WI38 (cell line): ENCODE data around the gene HS3ST3B1.

Experiments used
- H3K4me3 ChIP-seq: 2 replicates; pipeline ENCODE4 v1.5.1; 2011; ENCODE audit warnings: low read depth, mild to moderate bottlenecking, control low read depth, low read length
- TF ChIP-seq, protein P1 (sequence below): IDR thresholded peaks from 2 replicates; pipeline ENCODE4 v1.5.1; 2012; ENCODE audit warnings: low read depth, mild to moderate bottlenecking, control low read depth, low read length

Gene HS3ST3B1

DNA sequence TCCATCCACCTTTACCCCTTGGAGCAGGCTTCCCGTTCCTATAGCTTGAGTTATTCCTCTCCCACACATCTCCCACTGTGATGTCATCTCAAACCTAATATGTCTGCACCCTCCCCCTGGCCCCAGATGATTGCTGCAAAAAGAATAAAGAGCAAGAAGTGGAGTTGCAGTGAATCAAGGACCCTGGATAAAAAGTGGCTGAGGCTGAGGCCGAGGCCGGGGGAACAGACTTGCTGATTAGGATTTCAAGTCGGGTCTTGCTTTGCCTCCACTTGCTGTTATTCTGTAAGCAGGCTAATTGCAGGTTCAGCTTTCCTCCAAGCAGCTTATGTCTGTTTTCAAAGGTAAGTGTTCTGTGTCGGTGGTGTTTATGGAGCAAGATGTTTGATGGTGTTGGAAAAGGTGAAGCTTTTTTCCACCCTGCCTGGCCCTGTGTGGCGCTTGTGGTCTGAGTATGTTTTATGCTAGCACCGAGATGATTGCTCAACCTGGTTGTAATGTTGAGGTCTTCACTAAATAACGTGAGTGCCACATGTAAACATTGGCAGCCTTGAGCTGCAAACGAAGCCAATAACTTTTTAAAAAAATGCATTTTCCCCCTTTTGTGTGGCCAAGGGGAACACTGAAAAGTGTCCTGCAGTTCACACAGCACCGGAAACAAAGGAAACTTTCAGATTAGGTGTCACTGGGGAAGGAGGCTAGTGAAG lies 15.4 kb downstream of the HS3ST3B1 start:
- H3K4me3 ChIP-seq, result no peak overlapping the region
- TF ChIP-seq, protein P1, sequence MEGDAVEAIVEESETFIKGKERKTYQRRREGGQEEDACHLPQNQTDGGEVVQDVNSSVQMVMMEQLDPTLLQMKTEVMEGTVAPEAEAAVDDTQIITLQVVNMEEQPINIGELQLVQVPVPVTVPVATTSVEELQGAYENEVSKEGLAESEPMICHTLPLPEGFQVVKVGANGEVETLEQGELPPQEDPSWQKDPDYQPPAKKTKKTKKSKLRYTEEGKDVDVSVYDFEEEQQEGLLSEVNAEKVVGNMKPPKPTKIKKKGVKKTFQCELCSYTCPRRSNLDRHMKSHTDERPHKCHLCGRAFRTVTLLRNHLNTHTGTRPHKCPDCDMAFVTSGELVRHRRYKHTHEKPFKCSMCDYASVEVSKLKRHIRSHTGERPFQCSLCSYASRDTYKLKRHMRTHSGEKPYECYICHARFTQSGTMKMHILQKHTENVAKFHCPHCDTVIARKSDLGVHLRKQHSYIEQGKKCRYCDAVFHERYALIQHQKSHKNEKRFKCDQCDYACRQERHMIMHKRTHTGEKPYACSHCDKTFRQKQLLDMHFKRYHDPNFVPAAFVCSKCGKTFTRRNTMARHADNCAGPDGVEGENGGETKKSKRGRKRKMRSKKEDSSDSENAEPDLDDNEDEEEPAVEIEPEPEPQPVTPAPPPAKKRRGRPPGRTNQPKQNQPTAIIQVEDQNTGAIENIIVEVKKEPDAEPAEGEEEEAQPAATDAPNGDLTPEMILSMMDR, result no peak

DNA sequence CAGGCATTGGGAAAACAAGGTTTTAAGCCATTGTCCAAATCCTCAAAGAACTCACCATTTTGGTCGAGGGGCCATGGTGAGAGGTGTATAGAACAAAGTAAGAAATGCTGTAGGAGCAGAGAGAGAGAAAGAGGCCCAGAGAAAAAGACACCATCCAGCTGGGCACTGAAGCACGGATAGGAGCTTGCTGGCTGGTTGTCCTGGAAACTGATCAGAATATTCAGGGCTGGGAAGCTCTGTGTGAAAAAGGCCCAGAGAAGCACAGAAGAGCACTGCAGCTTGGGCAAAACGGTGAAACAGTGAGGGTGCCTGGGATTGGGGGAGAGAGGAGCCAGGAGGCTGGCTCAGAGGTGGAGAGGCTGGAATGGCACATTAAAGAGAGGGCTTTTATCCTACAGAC lies 16.5 kb downstream of the HS3ST3B1 start:
- H3K4me3 ChIP-seq, result no peak overlapping the region
- TF ChIP-seq, protein P1, result no peak

DNA sequence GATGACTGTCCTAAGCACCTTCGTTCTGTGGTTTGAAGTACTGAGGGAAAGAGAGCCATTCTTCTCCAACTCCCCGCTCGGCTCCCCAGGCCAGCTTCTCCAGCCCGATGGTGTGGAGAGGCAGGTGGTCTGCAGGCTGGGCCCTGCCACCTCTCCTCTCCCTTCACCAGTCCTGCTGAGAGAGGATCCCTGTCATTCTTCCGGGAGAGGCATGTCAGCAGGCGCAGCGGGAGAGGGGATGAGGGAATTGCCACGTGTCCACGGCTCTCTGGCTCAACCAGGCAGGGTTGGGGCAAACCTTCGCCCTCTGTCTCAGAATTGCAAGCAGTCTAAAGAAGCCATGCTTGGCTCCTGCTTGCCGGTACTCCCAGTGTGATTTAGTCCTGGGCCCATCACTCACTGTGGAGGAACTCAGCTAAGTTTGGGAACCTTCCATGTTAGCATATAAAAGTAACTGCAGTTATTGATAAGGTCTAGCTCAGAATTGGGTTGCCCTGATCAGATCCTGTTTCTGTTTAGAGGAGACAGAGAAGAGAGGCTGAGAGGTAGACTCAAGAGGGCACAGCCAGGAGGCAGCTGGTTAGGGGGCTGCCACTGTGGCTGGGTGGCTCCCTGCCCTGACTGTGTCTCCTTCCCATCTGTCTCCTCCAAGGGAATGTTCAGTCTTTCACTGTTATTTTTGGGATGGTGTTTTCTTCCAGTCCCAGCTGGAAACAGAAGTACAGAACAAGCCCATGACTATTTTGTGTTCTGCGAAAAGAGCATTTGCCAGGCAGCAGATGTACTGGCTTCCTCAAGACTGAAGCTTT lies 17.4 kb downstream of the HS3ST3B1 start:
- TF ChIP-seq, protein P1, result no peak
- no peak overlapping the region for H3K4me3 ChIP-seq

DNA sequence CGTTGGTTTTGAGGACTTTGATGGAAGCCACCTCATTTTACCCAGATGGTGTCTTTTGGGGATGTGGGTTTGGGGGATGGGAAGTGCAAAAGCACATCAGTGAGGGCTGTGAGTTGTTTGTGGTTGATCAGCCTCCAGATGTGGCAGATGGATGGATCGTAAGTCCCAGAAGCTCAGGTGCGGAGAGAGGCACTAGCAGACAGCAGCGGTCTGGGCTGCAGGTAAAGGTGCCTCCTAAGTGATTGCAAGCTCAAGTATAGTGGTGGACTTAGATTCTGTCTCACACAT lies 18.0 kb downstream of the HS3ST3B1 start:
- H3K4me3 ChIP-seq, result no peak overlapping the region
- TF ChIP-seq, protein P1, result no peak

DNA sequence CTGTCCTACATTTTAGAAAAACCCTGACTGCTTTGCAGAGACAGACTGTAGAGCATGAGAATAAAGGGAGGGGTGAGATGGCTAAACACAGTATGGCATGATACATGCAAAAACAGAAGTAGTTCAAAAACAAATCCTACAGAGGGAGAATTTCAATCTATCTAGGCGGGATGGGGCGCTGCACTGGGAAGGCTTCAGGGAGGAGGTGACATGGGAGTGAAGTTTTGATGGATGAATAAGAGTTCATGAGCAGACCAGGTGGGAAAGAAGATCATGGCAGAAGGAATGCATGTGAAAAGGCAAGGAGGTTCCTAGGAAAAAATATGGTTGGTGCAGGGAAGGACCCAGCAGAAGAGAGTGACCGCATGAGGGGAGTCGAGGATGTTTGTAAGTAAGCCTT lies 19.2 kb downstream of the HS3ST3B1 start:
- TF ChIP-seq, protein P1, result no peak
- H3K4me3 ChIP-seq, result no peak overlapping the region

DNA sequence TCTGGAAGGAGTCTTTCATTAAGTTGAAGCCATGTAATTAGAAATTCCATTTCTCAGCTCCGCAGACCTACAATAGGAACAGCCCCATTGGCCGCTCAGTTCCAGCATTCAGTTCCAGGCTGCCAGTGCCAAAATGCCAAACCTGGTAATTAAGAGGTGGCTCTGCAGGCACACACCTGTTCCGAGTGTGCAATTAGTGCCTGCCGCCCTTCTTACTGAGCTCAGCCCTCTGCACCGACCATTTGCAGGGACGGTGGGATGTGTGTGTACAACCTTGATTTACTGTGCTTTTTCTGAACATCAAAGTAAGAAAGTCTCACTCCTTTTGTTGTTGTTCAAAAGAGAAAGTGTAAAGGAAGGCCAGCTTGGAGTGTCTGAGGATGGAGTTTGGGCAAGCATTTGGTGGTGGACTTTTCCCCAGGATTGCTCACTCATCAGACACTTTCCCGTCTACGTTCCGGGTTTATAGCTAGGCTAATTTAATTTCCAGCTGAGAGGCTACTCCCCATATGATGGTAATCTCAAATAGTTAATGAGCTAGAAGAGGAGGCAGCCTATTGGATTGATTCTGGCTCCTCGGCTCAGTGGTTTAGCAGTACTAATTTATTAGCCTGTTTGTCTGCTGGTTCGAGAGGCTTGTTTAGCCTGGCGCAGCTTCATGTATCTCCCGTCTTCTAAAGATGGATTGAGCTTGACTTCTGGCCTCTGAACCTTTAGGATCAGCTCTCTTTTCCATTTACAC lies 20.0 kb downstream of the HS3ST3B1 start:
- TF ChIP-seq, protein P1, result no peak
- no peak overlapping the region for H3K4me3 ChIP-seq
